ENCODE data around the gene SEC11A.

DNA sequence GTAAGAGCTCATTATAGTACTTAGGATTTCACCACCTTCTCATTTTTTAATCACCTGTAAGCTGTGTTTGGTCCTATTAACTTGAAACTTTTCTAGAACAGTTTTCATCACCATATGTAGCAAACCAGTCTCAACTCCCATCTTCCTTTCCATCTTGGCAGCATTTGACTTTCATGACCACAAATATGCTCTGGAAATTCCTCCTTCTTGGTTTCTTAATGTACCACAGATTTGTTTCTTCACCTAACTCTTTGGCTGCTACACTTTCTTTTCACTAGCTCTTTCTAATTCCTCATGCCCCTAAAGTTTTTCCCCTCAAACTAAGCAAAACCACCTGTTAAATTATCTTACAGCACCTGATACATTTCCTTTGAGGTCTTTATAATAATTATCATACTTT, 44.7 kb downstream of the SEC11A start:
- no peak for TF ChIP-seq POLR2A (IDR thresholded peaks at IDR 0.05; ENCODE audit: low read depth, low read length)
- no peak for TF ChIP-seq TAF1 (IDR thresholded peaks at IDR 0.05; ENCODE audit: low read depth, low read length)

All from GM12891 (cell line).